ENCODE results near the gene CRELD2. TPM values are rescaled to one million over a fixed set of nuclear protein-coding genes. Genes with fewer than 3 reads are reported as not detected.

CRELD2 gene
- total and polyA plus RNA-seq, 8 donors = 37.2 to 61.9 (median 54.1) TPM

DNA sequence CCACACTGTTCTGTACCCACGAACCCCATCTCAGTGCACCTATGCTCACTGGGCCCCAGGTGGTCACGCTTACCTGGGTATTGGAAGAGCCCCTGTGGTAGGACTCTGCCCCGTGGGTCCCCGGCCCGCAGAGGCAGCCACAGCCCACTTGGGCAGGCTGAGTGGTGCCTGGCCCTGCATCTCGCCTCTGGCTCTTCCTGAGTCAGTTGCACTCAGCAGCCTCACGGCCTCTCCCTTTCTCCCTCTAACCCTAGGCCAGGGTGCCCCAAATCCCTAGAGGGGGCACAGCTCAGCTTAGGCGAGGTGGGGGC lies 9.7 kb downstream of the CRELD2 start:
- no peak for FAIRE-seq
- Histone ChIP-seq H3K27me3 (no peaks in the 10 kb centered on the region), H3K36me3 (peaks cover 0 to 15% (median 0%) of the 10 kb centered on the region in 3 donors), H3K27ac (no peak overlapping the region), H3K9me3 (no peaks in the 10 kb centered on the region), H3K4me3 (no peak overlapping the region), H3K4me1 (no peaks in the 10 kb centered on the region)
- intact Hi-C loops (cut with DNase I) = loop anchor here (2.0 to 10.0 kb wide), 2 partner anchors 103 to 107 kb away; no protein-coding TSS in a partner anchor
- TF ChIP-seq, protein P1, sequence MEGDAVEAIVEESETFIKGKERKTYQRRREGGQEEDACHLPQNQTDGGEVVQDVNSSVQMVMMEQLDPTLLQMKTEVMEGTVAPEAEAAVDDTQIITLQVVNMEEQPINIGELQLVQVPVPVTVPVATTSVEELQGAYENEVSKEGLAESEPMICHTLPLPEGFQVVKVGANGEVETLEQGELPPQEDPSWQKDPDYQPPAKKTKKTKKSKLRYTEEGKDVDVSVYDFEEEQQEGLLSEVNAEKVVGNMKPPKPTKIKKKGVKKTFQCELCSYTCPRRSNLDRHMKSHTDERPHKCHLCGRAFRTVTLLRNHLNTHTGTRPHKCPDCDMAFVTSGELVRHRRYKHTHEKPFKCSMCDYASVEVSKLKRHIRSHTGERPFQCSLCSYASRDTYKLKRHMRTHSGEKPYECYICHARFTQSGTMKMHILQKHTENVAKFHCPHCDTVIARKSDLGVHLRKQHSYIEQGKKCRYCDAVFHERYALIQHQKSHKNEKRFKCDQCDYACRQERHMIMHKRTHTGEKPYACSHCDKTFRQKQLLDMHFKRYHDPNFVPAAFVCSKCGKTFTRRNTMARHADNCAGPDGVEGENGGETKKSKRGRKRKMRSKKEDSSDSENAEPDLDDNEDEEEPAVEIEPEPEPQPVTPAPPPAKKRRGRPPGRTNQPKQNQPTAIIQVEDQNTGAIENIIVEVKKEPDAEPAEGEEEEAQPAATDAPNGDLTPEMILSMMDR (IDR thresholded peaks at IDR 0.05) = no peak
- ATAC-seq = no peak
- 85 to 88% methylated on average over 7 to 8 of the region's 8 CpGs for WGBS, 2 donors
- peak in 2 of 6 donors; percentile 47 to 75 for DNase-seq

DNA sequence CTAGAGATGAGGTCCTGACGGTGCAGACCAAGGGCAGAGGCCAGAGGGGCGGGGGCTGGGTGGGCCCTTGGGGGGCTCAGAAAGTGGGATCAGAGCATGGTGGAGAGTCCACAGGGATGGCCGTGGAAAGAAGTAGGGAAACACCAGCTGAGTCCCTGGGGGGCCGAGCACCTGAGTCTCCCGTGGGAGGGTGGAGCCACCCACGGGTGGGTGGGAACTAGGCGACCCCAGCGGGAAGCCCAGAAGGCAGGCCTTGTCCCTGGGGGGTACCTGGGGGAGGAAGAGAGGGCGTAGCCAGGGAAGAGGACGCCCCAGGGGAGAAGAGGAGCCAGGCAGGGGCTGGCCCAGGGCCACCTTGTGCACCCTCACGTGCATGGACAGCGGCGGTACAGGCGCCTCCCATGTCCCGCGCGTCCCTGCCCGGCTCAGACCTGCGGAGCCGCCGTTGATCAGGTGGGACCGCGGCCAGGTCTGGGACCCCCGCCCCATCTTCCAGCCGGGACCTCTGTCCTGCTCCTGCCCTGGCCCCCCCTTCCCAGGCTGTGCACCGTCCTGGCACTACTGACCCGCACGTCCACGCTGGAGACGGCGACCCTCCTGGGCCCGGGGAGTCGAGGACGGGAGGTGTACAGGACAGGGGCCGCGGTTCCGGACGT lies 10.2 kb downstream of the CRELD2 start:
- 29 to 36% methylated on average over 34 to 38 of the region's 38 CpGs for WGBS, 2 donors
- FAIRE-seq = no peak
- TF ChIP-seq, protein P1 (IDR thresholded peaks at IDR 0.05) = no peak
- Histone ChIP-seq H3K9me3 (no peaks in the 10 kb centered on the region), H3K27ac (no peak overlapping the region), H3K36me3 (peaks cover 0 to 10% (median 0%) of the 10 kb centered on the region in 3 donors), H3K4me3 (no peak overlapping the region), H3K4me1 (peaks cover under 1 to 2% (median 1%) of the 10 kb centered on the region in 3 donors), H3K27me3 (no peaks in the 10 kb centered on the region)
- no peak for ATAC-seq
- intact Hi-C loops (cut with DNase I) = loop anchor here (2.0 to 10.0 kb wide), 2 partner anchors 102 to 106 kb away; no protein-coding TSS in a partner anchor
- peak in 3 of 6 donors; percentile 17 to 89 (median 61) for DNase-seq

DNA sequence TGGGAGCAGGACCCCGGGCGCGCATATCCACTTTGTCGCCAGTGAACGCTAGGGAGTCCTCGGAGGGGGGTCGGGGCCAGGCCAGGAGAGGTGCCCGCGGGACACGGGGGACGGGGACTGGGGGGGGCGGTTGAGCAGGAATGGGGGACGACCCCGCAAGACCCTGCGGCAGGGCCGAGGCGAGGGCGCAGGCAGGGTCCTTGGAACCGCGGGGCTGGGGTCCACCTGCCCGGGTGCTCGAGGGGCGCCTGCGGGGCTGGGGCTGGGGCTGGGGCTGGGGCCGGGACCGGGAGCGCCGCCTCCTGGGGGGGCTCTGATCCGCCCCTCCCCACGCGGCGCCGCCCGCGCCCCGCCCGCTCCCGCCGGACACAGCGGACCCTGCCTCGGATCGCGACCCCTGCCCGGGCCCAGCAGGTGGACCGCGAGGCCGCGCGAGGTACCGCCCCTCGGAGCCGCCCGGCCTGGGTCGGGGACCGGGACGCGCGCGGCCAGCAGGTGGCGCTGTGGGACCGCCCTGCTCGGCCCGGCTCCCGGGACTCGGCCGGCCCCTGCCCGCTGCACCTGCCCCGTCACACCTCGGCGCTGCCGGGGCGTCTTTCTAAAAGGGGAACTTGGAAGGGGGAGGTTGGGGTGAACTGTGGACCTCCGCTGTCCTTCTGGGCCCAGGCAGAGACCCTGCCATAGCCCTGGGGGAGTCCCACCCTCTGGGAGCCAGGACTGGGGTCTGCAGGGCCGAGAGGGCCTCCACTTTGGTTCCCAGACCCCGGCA lies 11.0 kb downstream of the CRELD2 start:
- no peak overlapping the region for H3K4me3 ChIP-seq
- peaks cover 6 to 8% (median 7%) of the 10 kb centered on the region in 3 donors for H3K4me1 ChIP-seq
- peak; percentile 61 to 78 (median 65) for ATAC-seq
- WGBS, 2 donors = 4 to 7% methylated on average over 33 to 75 of the region's 75 CpGs
- intact Hi-C loops (cut with DNase I) = loop anchor here (2.0 to 10.0 kb wide), 2 partner anchors 101 to 105 kb away; no protein-coding TSS in a partner anchor
- no peak for FAIRE-seq
- TF ChIP-seq, protein P1 (IDR thresholded peaks at IDR 0.05) = peak; percentile 74 to 92 (median 82)
- DNase-seq = peak; percentile 47 to 96 (median 82)
- H3K9me3 ChIP-seq = no peaks in the 10 kb centered on the region
- peaks cover 0 to 9% (median 0%) of the 10 kb centered on the region in 3 donors for H3K36me3 ChIP-seq
- H3K27ac ChIP-seq = no peak overlapping the region
- H3K27me3 ChIP-seq = no peaks in the 10 kb centered on the region

DNA sequence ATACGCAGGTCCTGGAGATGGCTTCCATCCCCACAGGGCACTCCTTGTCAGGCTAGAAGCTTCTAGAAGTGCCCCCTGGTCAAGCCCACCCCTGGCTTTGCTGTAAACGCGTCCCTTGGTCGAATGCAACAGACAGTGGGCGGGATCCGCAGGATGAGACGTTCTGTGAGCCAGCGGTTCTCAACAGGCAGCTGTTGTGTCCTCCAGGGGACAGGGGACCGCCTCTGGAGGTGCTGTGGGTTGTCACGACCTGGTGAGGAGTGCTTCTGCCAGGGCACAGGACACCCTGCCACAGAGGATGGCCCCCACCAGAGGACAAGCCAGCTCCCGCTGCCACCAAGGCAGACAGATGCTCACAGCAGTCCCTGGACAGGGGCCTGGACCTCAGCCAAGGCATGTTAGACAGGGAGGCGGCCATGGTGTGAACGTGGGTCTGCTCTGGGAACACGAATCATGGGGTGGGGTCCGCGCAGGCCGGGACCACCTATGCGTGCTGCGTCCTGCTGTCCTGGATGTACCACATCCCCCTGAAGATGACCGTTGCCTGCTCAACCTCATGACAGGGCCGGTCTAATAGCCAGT lies 11.7 kb downstream of the CRELD2 start:
- Histone ChIP-seq H3K9me3 (no peaks in the 10 kb centered on the region), H3K4me3 (no peak overlapping the region), H3K27ac (no peak overlapping the region), H3K27me3 (no peaks in the 10 kb centered on the region), H3K36me3 (peaks cover 0 to 9% (median 0%) of the 10 kb centered on the region in 3 donors), H3K4me1 (peaks cover 13 to 15% (median 14%) of the 10 kb centered on the region in 3 donors)
- WGBS, 2 donors = 66 to 72% methylated on average over 21 of the region's 21 CpGs
- FAIRE-seq (no peak), DNase-seq (peak; percentile 38 to 89 (median 64)), ATAC-seq (no peak)
- intact Hi-C loops (cut with DNase I) = loop anchor here (2.0 to 10.0 kb wide), 3 partner anchors 62 to 105 kb away; no protein-coding TSS in a partner anchor
- TF ChIP-seq, protein P1 (IDR thresholded peaks at IDR 0.05) = no peak

All from pancreas (tissue), 10 donors.